HG03457 (cell line): Measurements from ENCODE around the gene BTBD1.

Experiments used
- ATAC-seq: cut with Tn5 transposase; IDR thresholded peaks from one replicate; pipeline ENCODE4 v1.9.1; 2021; ENCODE audit warnings: moderate number of reproducible peaks; ENCODE audit not compliant: unreplicated experiment

The BTBD1 gene

DNA sequence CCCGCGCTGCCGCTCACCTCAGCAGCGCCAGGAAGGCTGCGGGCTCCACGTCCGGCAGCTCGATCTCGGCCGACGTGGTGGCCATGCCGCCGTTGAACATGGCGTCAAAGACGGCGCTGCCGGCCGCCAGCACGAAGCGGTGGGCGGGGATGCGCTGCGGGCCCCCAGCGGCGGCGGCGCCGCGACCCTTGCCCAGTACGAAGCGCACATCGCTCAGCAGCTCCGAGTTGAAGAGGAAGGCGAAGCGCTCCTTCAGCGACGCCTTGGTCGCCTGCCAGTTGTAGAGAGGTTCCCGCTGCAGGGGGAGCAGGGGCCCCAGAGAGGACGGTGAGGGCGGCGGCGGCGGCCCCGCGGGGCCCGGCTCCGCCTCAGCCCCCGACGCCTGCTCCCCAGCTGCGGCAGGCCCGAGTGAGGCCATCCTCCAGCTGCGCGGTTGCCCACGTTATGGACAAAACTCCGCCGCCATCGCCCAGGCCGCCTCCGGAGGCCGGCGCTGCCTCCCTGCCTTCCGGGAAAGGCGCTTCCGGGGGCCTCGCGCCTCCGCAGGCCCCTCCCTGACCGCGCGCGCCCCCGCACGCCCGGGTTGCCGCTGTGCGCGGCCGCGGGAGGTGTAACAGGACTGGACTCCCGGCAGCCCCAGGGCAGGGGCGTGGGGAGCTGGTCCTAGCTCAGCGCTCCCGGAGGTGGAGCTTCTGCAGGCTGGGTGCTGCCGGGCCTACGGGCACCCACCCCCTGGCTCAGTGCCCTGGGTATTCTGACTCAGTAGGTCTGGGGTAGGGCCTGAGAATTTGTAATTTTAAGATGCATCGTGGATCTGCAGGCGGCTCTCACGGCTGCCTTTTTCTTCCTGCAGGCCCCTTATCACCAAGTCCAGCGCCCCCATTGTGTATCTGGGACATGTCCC lies at the start of gene BTBD1:
Gene BTBD1 (minus strand): TSS at position 519 of the 904 bp plus-strand sequence. CDS start 101 bp downstream, at position 418.
- peak; percentile 73 for ATAC-seq

DNA sequence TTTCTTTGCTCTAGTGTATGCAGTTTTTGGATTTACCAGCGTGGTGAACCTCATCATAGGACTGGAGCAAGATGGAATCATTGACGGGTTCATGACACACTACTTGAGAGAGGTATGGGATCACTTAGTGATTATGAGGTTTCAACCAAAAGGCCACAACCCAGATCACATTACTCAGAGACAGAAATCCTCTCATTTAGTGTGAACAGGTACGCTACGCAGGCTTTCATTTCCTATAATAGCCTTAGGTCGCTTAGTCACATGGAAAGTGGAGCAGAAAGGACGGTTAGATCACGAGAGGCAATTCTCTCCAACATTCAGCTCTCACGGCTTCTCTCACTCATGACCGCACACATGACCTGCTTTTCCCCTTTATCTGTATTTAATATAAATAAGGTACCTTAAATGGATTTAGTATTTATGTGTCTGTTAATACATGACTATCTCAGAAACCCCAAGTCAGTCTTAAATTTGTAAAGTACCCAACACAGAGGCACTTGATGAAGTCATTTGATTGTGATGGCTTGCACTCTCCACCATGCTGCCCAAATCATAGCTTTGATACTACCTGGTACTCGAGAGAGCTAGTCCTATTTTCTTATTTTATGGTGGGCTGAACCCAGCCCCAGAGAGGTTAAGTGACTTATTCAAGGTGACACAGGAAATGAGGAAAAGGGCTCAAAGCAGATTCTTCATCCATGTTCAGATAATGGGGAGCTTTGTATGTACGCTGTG lies 48.9 kb upstream of the BTBD1 start:
- ATAC-seq, result no peak

DNA sequence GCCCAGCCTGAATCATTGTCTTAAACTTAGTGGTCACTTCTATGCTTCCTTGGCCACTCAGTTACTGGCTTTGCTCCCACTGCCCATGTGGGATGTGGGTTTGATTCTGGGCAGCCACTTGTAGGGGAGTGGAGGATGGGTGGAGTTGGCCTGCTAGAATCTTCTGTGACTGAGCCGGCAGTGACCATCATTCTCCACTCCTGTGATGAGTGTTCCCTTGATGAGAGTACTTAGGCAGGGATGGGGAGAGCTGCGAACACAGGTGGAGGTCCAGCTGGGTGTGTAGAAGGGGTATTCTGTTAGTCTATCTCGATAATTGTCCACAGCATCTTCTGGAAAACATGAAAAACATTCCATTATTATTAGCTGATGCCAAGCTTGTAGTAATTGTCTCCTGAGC lies 48.4 kb upstream of the BTBD1 start:
- ATAC-seq, result no peak

DNA sequence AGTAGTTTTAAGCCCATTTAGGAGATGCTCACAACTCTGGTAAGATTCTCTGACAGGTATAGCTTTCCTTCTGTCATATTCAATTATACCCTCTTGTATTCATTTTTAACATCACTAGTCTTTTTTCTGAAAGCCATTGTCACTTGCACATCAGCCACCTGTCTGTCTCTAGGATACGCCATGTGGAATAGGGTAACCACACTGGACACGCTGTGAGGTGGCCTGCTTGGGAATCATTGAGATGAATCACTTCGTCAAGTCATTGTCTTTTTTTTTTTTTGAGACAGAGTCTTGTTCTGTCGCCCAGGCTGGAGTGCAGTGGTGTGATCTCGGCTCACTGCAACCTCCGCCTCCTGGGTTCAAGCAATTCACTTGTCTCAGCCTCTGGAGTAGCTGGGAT lies 47.8 kb upstream of the BTBD1 start:
- no peak for ATAC-seq

DNA sequence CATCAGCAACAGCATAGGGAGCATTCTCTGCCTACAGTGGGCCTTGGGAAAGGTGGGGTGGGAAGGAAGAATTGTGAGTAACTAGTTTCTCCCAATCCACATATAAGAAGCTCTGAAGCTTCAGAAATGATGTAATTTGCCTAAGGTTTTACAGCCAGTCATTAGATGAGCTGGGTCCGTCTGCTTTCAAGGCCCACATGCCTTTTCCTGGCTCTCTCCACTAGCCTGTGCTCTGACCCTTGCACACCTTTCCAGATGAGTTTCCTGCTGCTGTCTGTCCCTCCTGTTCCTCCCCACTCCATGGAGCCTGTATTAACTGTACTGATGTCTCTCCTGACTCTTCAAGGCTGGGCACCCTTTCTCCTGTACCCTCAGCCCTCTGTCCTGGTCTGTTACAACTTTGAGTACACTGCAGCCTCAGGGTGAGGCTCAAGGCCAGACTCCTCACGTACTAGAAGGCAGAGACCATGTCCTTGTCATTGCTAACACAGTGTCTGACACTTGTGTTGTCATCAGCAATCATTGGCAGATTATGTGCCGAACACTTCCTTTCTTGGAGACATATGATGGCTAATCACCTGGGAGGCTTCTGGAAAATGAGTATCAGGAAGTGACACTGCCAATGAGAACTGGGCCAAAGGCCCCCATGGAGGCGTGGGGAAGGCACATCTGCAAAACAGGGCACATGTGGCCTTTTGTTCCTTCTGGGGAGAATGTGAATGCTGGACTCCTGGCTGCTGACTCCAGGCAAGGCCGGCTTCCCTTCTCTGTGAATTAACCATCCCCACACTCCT lies 47.0 kb upstream of the BTBD1 start:
- ATAC-seq, result no peak

- no peak for ATAC-seq
Measured at GRCh38 chr15:83112956-83113299, 45.9 kb upstream of the BTBD1 start.

DNA sequence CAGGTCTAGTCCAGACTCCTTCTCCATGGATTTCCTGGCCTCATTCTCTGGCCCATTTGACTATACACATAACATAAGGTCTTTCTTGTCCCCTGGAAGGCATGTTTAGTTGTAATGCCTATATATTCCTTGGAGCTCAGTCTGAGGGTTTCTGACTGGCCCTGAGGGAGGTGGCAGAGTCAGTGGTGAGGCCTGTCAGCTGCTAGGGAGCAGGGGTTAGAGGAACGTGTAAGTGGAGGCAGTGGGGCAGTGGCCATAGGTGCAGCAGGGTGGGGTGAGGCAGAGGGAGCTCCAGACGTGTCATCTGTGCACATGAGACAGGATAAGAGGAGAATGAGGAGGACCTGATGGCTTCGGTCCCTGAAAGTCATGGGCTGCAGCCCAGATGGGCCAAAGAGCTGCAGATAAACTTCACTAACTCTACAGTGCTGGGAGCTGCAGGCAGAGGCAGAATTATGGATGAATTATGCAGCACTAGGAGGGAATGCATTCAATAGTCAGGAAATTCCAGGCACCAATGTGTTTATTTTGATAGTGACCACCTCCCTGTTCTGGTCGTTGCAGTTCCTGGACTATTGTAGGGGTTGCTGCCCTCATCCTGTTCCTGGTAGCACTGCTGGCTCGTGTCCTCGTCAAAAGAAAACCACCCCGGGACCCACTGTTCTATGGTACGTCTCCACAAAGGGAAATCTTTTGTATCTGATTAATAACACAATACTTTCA lies 45.3 kb upstream of the BTBD1 start:
- no peak for ATAC-seq

DNA sequence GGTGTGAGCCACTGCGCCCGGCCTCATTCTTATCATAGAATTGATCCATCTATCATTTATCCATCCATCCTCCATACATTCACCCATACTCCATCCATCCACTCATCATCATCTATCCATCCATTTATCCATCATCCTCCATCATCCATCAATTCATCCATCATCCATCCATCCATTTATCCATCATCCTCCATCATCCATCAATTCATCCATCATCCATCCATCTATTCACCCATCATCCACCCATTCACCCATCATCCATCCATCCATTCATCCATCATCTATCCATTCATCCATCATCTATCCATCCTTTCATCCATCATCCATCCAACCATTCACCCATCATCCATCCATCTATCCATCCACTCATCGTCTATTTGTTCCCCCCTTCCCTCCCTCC lies 44.1 kb upstream of the BTBD1 start:
- no peak for ATAC-seq

DNA sequence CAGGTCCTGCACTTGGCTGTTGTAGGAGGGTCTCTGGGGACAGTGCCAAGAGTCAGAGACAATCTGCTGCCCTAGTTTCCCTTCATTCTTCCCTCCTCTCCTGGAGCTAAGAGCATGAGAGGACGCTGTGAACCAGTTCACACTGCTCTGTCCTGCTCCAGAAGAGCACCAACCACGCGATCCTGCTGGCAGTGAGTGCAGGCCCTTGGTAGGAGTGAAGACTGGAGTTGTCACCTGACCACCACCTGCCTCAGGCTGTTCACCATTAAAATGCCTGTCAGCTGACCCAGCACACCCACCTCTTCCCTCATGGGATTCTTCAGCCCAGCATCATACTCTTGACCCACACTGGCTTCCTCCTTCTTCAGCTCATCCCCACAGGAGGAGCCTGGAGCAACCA lies 43.3 kb upstream of the BTBD1 start:
- no peak for ATAC-seq

DNA sequence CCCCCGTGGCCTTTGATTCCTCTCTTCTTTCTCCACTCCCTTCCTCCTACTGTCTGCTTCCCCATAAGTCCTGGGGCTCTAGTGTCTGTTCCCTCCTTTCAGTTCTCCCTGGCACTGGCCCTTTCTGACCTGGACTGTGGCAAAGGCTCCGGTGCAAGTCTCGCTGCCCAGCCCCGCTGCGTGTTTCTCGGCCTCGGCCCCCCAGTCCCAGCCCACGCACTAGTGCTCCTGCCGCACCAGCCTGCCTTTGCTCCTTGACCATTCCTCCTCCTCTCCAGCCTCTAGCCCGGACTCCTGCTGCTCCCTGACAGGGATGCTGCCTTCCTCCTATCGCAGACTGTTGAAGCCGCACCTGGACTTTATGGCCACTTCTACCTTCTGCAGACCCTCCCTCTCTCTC lies 42.5 kb upstream of the BTBD1 start:
- ATAC-seq, result no peak

GRCh38 chr15:83108266-83109219 lies 41.5 kb upstream of the BTBD1 start:
- peak; percentile 54 for ATAC-seq

- no peak for ATAC-seq
Measured at GRCh38 chr15:83107841-83108181, 40.8 kb upstream of the BTBD1 start.

DNA sequence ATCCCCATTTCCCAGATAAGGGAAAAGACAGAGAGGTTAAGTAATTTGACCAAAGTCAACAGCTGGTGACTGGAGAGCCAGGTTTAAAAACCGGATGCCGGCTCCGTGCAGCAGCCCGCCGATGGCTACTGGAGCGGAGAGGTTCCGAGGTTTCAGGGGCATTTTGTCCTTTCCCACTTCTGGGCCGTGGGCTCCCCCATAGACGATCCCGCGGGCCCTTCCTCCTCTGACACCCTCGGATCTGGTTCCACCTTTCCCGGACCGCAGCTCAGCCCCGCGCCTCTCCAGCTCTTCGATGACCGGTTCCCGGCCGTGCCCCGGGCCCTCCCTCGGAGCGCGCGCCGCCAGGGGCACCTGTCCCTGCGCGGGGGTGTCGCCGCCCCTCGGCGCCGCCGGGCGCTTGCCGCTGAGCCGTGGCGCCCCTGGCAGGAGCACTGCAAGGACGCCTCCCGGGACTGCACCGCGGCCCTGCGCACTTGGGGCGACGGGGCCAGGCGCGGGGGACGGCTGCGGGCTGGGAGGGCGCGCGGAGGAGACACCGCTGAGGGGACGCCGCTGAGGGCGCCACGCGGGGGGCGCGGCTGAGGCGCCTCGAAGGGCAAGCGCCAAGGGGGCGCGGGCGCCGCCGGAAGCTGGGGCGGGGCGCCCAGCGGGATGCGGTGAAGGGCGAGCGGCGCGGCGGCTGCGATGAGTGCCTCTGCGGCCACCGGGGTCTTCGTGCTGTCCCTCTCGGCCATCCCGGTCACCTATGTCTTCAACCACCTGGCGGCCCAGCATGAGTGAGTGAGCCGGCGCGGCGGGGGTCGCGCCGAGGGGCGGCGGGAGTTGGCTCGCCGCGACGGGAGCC lies 40.2 kb upstream of the BTBD1 start, which contains the start of gene TM6SF1:
Gene TM6SF1 (plus strand): TSS at position 652 of the 847 bp plus-strand sequence. CDS start 36 bp downstream, at position 688.
- no peak for ATAC-seq

GRCh38 chr15:83105440-83105839 lies 38.4 kb upstream of the BTBD1 start:
- ATAC-seq, result no peak

GRCh38 chr15:83104141-83104540 lies 37.1 kb upstream of the BTBD1 start:
- no peak for ATAC-seq

GRCh38 chr15:83102346-83102745 lies 35.3 kb upstream of the BTBD1 start:
- no peak for ATAC-seq

DNA sequence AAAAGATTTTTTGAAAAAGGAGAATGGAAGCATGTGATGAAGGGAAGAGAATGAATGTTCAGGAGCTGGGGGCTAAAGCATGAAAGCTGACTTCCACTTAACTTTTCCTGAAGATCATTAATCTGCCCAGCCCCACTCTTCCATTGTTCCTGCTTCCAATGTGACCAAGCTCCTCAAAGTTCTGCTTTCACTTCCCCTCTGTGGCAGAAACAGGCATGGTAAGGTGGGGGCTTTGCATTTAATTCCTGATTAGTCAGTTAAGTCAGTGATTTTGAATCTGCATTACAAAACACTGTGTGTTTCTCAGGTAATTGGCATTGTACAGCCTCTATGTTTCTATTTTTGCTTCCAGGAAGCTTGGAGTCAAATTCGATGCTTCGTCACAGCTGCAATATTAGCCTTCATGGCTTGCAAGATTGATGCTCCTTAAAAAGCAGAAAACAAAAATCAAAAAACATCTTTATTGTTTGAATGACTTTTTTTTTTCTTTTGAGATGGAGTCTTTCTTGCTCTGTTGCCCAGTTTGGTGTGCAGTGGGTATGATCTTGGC lies 33.1 kb upstream of the BTBD1 start:
- ATAC-seq, result no peak

GRCh38 chr15:83099290-83099689 lies 32.2 kb upstream of the BTBD1 start:
- ATAC-seq, result no peak
